Measurements from ENCODE around the gene SGPL1.

DNA sequence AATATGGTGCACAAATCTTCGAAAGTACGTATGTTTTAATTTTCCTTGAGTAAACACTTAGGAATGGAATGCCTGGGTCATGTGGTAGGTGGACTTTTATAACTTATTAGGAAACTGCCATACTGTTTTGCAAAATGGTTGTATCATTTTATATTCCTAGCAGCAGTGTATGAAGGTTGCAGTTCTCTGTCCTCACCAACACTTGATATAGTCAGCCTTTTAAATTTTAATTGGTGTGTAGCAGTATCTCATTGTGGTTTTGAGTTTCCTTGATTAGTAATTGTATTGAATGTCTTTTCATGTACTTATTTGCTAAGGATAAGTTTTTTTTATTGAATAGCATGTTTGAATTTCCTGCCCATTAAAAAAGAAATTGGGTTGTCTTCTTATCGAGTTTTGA, 73.5 kb downstream of the SGPL1 start:
- TF ChIP-seq POLR2A (IDR thresholded peaks at IDR 0.05; ENCODE audit: low read depth), result no peak
- TF ChIP-seq EP300 (IDR thresholded peaks at IDR 0.05), result no peak
- TF ChIP-seq, protein P1, sequence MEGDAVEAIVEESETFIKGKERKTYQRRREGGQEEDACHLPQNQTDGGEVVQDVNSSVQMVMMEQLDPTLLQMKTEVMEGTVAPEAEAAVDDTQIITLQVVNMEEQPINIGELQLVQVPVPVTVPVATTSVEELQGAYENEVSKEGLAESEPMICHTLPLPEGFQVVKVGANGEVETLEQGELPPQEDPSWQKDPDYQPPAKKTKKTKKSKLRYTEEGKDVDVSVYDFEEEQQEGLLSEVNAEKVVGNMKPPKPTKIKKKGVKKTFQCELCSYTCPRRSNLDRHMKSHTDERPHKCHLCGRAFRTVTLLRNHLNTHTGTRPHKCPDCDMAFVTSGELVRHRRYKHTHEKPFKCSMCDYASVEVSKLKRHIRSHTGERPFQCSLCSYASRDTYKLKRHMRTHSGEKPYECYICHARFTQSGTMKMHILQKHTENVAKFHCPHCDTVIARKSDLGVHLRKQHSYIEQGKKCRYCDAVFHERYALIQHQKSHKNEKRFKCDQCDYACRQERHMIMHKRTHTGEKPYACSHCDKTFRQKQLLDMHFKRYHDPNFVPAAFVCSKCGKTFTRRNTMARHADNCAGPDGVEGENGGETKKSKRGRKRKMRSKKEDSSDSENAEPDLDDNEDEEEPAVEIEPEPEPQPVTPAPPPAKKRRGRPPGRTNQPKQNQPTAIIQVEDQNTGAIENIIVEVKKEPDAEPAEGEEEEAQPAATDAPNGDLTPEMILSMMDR (IDR thresholded peaks at IDR 0.05), result no peak

Data from esophagus muscularis mucosa (tissue), 4 donors.